Measurements from ENCODE around the gene INTS6L. TPM values are rescaled to one million over a fixed set of nuclear protein-coding genes. Genes with fewer than 3 reads are reported as not detected.

The INTS6L gene
- total and polyA plus RNA-seq, 2 of the 8 experiments (the other 6 are each of a cell fraction or from before 2014, with no cell fraction given): 4.1 to 5.2 TPM

GRCh38 chrX:135605906-135606305, 85.4 kb downstream of the INTS6L start:
- no peaks in the 10 kb centered on the region for H3K79me1 ChIP-seq (ENCODE audit: low read depth, low read length)
- H2AK5ac ChIP-seq (ENCODE audit: low read depth, low read length): no peak overlapping the region
- H3K9ac ChIP-seq (replicated peaks in 1 of 4; ENCODE audit: extremely low read depth in 1 of 4, low read depth in 3 of 4, low read length in 3 of 4): no peak overlapping the region
- H2BK20ac ChIP-seq (ENCODE audit: low read length): no peak overlapping the region
- H3K18ac ChIP-seq (ENCODE audit: extremely low read depth, low read length): no peak overlapping the region
- no peak overlapping the region for H4K91ac ChIP-seq (replicated peaks; ENCODE audit: insufficient read length, low read length)
- no peak overlapping the region for H2AFZ ChIP-seq (ENCODE audit: low read length)
- no peak overlapping the region for H3K27ac ChIP-seq (ENCODE audit: low read depth, low read length)
- H3K56ac ChIP-seq (replicated peaks; ENCODE audit: insufficient read length, low read depth, low read length): no peak overlapping the region
- ChIA-PET CTCF (ENCODE audit: partially characterized antibody) (no interaction called here), POLR2A (ENCODE audit: partially characterized antibody) (no interaction called here)
- no peak for FAIRE-seq
- H4K8ac ChIP-seq (ENCODE audit: extremely low read depth, insufficient read depth, low read length): no peak overlapping the region
- no peaks in the 10 kb centered on the region; a peak in 1 of 4 replicates for H3K9me3 ChIP-seq (ENCODE audit: insufficient read depth in 2 of 2, low read depth in 1 of 2, low read length in 1 of 2)
- no peaks in the 10 kb centered on the region for H4K20me1 ChIP-seq (replicated peaks in 1 of 2; ENCODE audit: control insufficient read depth in 1 of 2, insufficient read depth in 2 of 2, low read length in 2 of 2)
- H3K4ac ChIP-seq (replicated peaks; ENCODE audit: insufficient read length, low read depth, low read length): no peak overlapping the region
- H2BK12ac ChIP-seq (ENCODE audit: low read depth, low read length): no peak overlapping the region
- no peaks in the 10 kb centered on the region for H3K23me2 ChIP-seq (ENCODE audit: low read depth, low read length)
- no peak overlapping the region for H2BK15ac ChIP-seq (ENCODE audit: low read length)
- no peaks in the 10 kb centered on the region for H3K4me1 ChIP-seq (replicated peaks in 1 of 4; ENCODE audit: control insufficient read depth in 3 of 4, insufficient read depth in 4 of 4, low read length in 3 of 4)
- WGBS, 2 experiments (ENCODE audit: extremely low coverage in 1 of 2, insufficient coverage in 1 of 2, insufficient read length in 1 of 2, insufficient replicate concordance in 2 of 2, low coverage in 1 of 2, low lambda C conversion rate in 2 of 2, missing lambda C conversion rate in 1 of 2): 88% methylated on average over 3 of the region's 6 CpGs; no CpG with 5 or more reads in 1 of the 2 experiments
- no peak overlapping the region for H3K4me2 ChIP-seq (ENCODE audit: insufficient read depth in 1 of 2, low read depth in 2 of 2, low read length in 2 of 2)
- no peaks in the 10 kb centered on the region for H3K36me3 ChIP-seq (ENCODE audit: control insufficient read depth in 2 of 4, insufficient read depth in 4 of 4, low read length in 3 of 4)
- no peak overlapping the region for H3K4me3 ChIP-seq (ENCODE audit: extremely low read depth in 1 of 4, insufficient read depth in 2 of 4, low read depth in 3 of 4, low read length in 4 of 4)
- no peak overlapping the region for H4K5ac ChIP-seq (ENCODE audit: insufficient read length, low read depth, low read length)
- H2BK120ac ChIP-seq (replicated peaks; ENCODE audit: low read depth, low read length): no peak overlapping the region
- H3K14ac ChIP-seq (ENCODE audit: insufficient read length): no peak overlapping the region
- DNase-seq (ENCODE audit: low read depth in 1 of 2, low spot score in 2 of 2): no peak
- no peak for TF ChIP-seq POLR2AphosphoS5 (IDR thresholded peaks at IDR 0.05; ENCODE audit: low read depth, low read length)
- no peak for TF ChIP-seq ZNF274 (IDR thresholded peaks at IDR 0.05; ENCODE audit: borderline replicate concordance, extremely low read depth, low read length)
- TF ChIP-seq BACH1 (IDR thresholded peaks at IDR 0.05; ENCODE audit: low read length): no peak
- TF ChIP-seq HDAC2 (IDR thresholded peaks at IDR 0.05; ENCODE audit: borderline replicate concordance in 1 of 2, low read depth in 2 of 2, low read length in 2 of 2): no peak
- no peaks in the 10 kb centered on the region for H3K27me3 ChIP-seq (replicated peaks in 1 of 4; ENCODE audit: control insufficient read depth in 3 of 4, extremely low read depth in 1 of 4, insufficient read depth in 3 of 4, low read length in 3 of 4)
- no peak overlapping the region for H2BK5ac ChIP-seq (ENCODE audit: low read depth, low read length)
- no peak overlapping the region for H3K23ac ChIP-seq (ENCODE audit: insufficient read length)
- H3K79me2 ChIP-seq (ENCODE audit: control insufficient read depth in 1 of 2, insufficient read depth in 2 of 2, low read length in 2 of 2): no peaks in the 10 kb centered on the region
